ENCODE data around the gene TIAM2. TPM values are rescaled to one million over a fixed set of nuclear protein-coding genes. Genes with fewer than 3 reads are reported as not detected.

The TIAM2 gene
- total and polyA plus RNA-seq, 12 donors, result 4.0 to 24.7 (median 8.8) TPM

GRCh38 chr6:155232848-155233247, 237.7 kb downstream of the TIAM2 start:
- Histone ChIP-seq H3K9me3 (replicated peaks in 1 of 3) (no peaks in the 10 kb centered on the region), H3K27ac (no peak overlapping the region), H3K36me3 (replicated peaks in 1 of 2) (no peaks in the 10 kb centered on the region), H3K27me3 (no peaks in the 10 kb centered on the region), H3K4me1 (replicated peaks in 1 of 2) (no peaks in the 10 kb centered on the region), H3K4me3 (no peak overlapping the region)
- intact Hi-C loops (cut with DNase I), result no loop called here
- TF ChIP-seq CTCF (IDR thresholded peaks at IDR 0.05) (no peak), POLR2A (IDR thresholded peaks at IDR 0.05) (no peak)
- 78 to 94% (median 84%) methylated on average over 6 of the region's 6 CpGs for whole genome bisulfite sequencing, 4 donors
- no peak for DNase-seq

- intact Hi-C loops (cut with DNase I), result no loop called here
- H3K4me3 ChIP-seq, result no peak overlapping the region
- no peaks in the 10 kb centered on the region for H3K9me3 ChIP-seq (replicated peaks in 1 of 3)
- TF ChIP-seq POLR2A (IDR thresholded peaks at IDR 0.05), result no peak
- TF ChIP-seq CTCF (IDR thresholded peaks at IDR 0.05), result no peak
- WGBS, 4 donors, result 77 to 97% (median 88%) methylated on average over 3 to 4 of the region's 4 CpGs
- no peaks in the 10 kb centered on the region for H3K4me1 ChIP-seq (replicated peaks in 1 of 2)
- H3K27ac ChIP-seq, result no peak overlapping the region
- no peak for DNase-seq
- H3K36me3 ChIP-seq (replicated peaks in 1 of 2), result no peaks in the 10 kb centered on the region
- H3K27me3 ChIP-seq, result no peaks in the 10 kb centered on the region
Observed at GRCh38 chr6:155234167-155234566, 239.1 kb downstream of the TIAM2 start.

GRCh38 chr6:155234687-155235086, 239.6 kb downstream of the TIAM2 start:
- H3K4me1 ChIP-seq (replicated peaks in 1 of 2), result no peaks in the 10 kb centered on the region
- intact Hi-C loops (cut with DNase I), result no loop called here
- H3K27ac ChIP-seq, result no peak overlapping the region

DNA sequence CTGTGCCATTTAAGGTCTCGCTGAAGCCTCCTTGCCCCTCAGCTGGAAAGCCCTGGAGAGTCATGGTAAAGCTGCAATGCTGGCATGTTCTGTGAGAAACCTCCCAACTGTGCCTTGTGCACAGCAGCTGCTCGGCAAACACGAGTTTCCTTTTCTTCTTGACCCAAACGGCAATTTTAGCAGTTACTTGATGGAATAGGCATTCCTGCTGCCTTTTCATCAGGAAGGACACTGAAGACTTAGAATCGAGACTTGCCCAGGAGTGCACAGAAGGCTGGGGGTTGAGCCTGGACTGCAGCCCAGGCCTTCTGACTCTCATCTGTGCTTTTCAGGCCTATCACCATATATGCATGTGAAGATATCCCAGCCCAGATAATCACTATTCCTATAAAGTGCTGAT, 240.0 kb downstream of the TIAM2 start:
- TF ChIP-seq CTCF (IDR thresholded peaks at IDR 0.05) (no peak), POLR2A (IDR thresholded peaks at IDR 0.05) (no peak)
- WGBS, 4 donors, result 72 to 89% (median 81%) methylated on average over 4 to 5 of the region's 5 CpGs

More at GRCh38 chr6:155234687-155235086, 239.6 kb downstream of the TIAM2 start:
- Histone ChIP-seq H3K36me3 (replicated peaks in 1 of 2) (no peaks in the 10 kb centered on the region), H3K27me3 (no peaks in the 10 kb centered on the region), H3K9me3 (replicated peaks in 1 of 3) (no peaks in the 10 kb centered on the region), H3K4me3 (no peak overlapping the region)
- TF ChIP-seq POLR2A (IDR thresholded peaks at IDR 0.05) (no peak), CTCF (IDR thresholded peaks at IDR 0.05) (no peak)
- WGBS, 4 donors, result 77 to 95% (median 88%) methylated on average over 4 of the region's 4 CpGs
- no peak for DNase-seq

More for the DNA sequence above, 240.0 kb downstream of the TIAM2 start:
- no peaks in the 10 kb centered on the region for H3K4me1 ChIP-seq (replicated peaks in 1 of 2)
- H3K27ac ChIP-seq, result no peak overlapping the region
- intact Hi-C loops (cut with DNase I), result no loop called here
- no peak overlapping the region for H3K4me3 ChIP-seq
- no peaks in the 10 kb centered on the region for H3K27me3 ChIP-seq
- DNase-seq, result no peak
- H3K9me3 ChIP-seq (replicated peaks in 1 of 3), result no peaks in the 10 kb centered on the region
- H3K36me3 ChIP-seq (replicated peaks in 1 of 2), result no peaks in the 10 kb centered on the region

Measured in adrenal gland (tissue), 12 donors.